ENCODE data around the gene SLIT3. TPM values are rescaled to one million over a fixed set of nuclear protein-coding genes. Genes with fewer than 3 reads are reported as not detected.

The SLIT3 gene
- total RNA-seq, 1 experiment from 2014 or later = 0.92 TPM

- no peak overlapping the region for H2BK20ac ChIP-seq (ENCODE audit: low read depth, low read length, poor library complexity, severe bottlenecking)
- H3K27ac ChIP-seq (ENCODE audit: insufficient read length, low read depth, low read length) = no peak overlapping the region
- H2BK5ac ChIP-seq (ENCODE audit: insufficient read length, low read length) = no peak overlapping the region
- no peak overlapping the region for H3K4ac ChIP-seq (ENCODE audit: low read depth, low read length)
- H3K79me2 ChIP-seq (ENCODE audit: insufficient read depth, low read length) = no peaks in the 10 kb centered on the region
- no CpG with 5 or more reads among the region's 1 CpG for WGBS (ENCODE audit: extremely low coverage, insufficient read length, low lambda C conversion rate)
- H2BK12ac ChIP-seq (ENCODE audit: insufficient read length, low read depth, low read length) = no peak overlapping the region
- H2AK5ac ChIP-seq (ENCODE audit: insufficient read length, low read length) = no peak overlapping the region
- H3K79me1 ChIP-seq (ENCODE audit: insufficient read depth, low read depth, low read length, poor library complexity, severe bottlenecking) = no peaks in the 10 kb centered on the region
- no peak for DNase-seq
- no peak overlapping the region for H4K5ac ChIP-seq (ENCODE audit: insufficient read length, low read depth, low read length)
- no peaks in the 10 kb centered on the region for H4K20me1 ChIP-seq (ENCODE audit: control insufficient read depth, insufficient read depth, insufficient read length)
- no peak overlapping the region for H2BK15ac ChIP-seq (ENCODE audit: low read depth, low read length)
- no peaks in the 10 kb centered on the region for H3K23me2 ChIP-seq (ENCODE audit: insufficient read length, low read depth, low read length, poor library complexity, severe bottlenecking)
- no peak overlapping the region for H3K56ac ChIP-seq (ENCODE audit: insufficient read length, low read depth, low read length)
- no peak overlapping the region for H4K8ac ChIP-seq (replicated peaks; ENCODE audit: insufficient read length, low read depth, low read length)
- no peaks in the 10 kb centered on the region for H3K4me1 ChIP-seq (ENCODE audit: insufficient read depth, low read length)
- Mint-ChIP-seq H3K27ac (no peak overlapping the region), H3K27me3 (ENCODE audit: low read depth) (no peaks in the 10 kb centered on the region; the same call in 1 of the 2 replicates), H3K9me3 (no peaks in the 10 kb centered on the region; a peak in 1 of 5 replicates), H3K36me3 (ENCODE audit: insufficient read depth in 1 of 3, low read depth in 3 of 3) (no peaks in the 10 kb centered on the region), H3K4me1 (0 out of 4 replicates have a peak, but pooled peaks cover 0 to 4% of the 10 kb centered on the region in 2 experiments), H3K4me3 (no peak overlapping the region)
- no peak overlapping the region for H3K14ac ChIP-seq (ENCODE audit: insufficient read depth, low read length)
- H3K9ac ChIP-seq (ENCODE audit: extremely low read depth, insufficient read length, low read length) = no peak overlapping the region
- no peak for TF ChIP-seq CTCF (conservative IDR thresholded peaks at IDR 0.05)
- H3T11ph ChIP-seq (ENCODE audit: low read length) = no peak overlapping the region
- H2AFZ ChIP-seq (ENCODE audit: low read length) = no peak overlapping the region
- no peak overlapping the region for H3K4me2 ChIP-seq (ENCODE audit: insufficient read depth, insufficient read length, low read length)
- H2BK120ac ChIP-seq (ENCODE audit: low read depth, low read length, poor library complexity, severe bottlenecking) = no peak overlapping the region
- H3K27me3 ChIP-seq (ENCODE audit: insufficient read depth, low read length) = no peaks in the 10 kb centered on the region
- H3K9me3 ChIP-seq (ENCODE audit: control insufficient read depth, low read depth, low read length) = no peaks in the 10 kb centered on the region
- H4K91ac ChIP-seq (ENCODE audit: insufficient read length, low read depth, low read length) = no peak overlapping the region
- H3K23ac ChIP-seq (ENCODE audit: insufficient read length, low read depth, low read length) = no peak overlapping the region
- H3K18ac ChIP-seq (ENCODE audit: insufficient read length, low read depth, low read length) = no peak overlapping the region
These were observed 686.9 kb downstream of the SLIT3 start for GRCh38 chr5:168613996-168614395.
